Vagina (tissue), 2 donors: Measurements from ENCODE around the gene OBSCN. TPM values are rescaled to one million over a fixed set of nuclear protein-coding genes. Genes with fewer than 3 reads are reported as not detected.

Experiments used
- DNase-seq, 2 donors: peaks; one replicate each; pipeline ENCODE4 v3.0.0-alpha.2; 2017; ENCODE audit errors: extremely low spot score in 2 of 2
- H3K27ac ChIP-seq: fragments of 200-600 bp; sonication (generic); one replicate; pipeline ENCODE4 v1.5.1; 2019
- H3K27me3 ChIP-seq: fragments of 200-600 bp; sonication (generic); one replicate; pipeline ENCODE4 v1.5.1; 2019
- H3K36me3 ChIP-seq, 2 donors: fragments of 200-600 bp; sonication (generic); one replicate each; pipeline ENCODE4 v1.5.1; 2017 to 2019
- H3K4me1 ChIP-seq: fragments of 200-600 bp; sonication (generic); one replicate; pipeline ENCODE4 v1.5.1; 2019
- H3K4me3 ChIP-seq, 2 donors: fragments of 200-600 bp; sonication (generic); 1 replicate in 1 of 2; 2 replicates in 1 of 2; pipeline ENCODE4 v1.5.1; 2016 to 2019
- H3K9me3 ChIP-seq: fragments of 200-600 bp; sonication (generic); one replicate; pipeline ENCODE4 v1.5.1; 2019
- POLR2A ChIP-seq, 2 donors: fragments of 450-650 bp; IDR thresholded peaks; one replicate each; pipeline ENCODE4 v1.6.1; 2017; ENCODE audit warnings: antibody characterized with exemption in 2 of 2, mild to moderate bottlenecking in 2 of 2, moderate library complexity in 2 of 2
- POLR2AphosphoS5 ChIP-seq, 2 donors: sonication (generic); formaldehyde crosslinking; IDR thresholded peaks; one replicate each; pipeline ENCODE4 v1.9.0; 2017; ENCODE audit warnings: antibody characterized with exemption in 2 of 2, mild to moderate bottlenecking in 2 of 2, low read depth in 1 of 2; ENCODE audit not compliant: insufficient read depth in 1 of 2
- intact Hi-C: fragments of 100-400 bp; cut with DNase I; formaldehyde crosslinking; loops from one replicate; pipeline ENCODE4 v1.15.1; 2023
- total RNA-seq: library from RNA; depleted of rRNA; stranded (reverse); fragments of >200 nt; gene quantifications from one replicate; pipeline ENCODE4 v1.2.3, GENCODE V29; 2016
- TF ChIP-seq, protein P1 (sequence below), 3 experiments: fragments of 450-650 bp in 2 of 3; fragments of 200-600 bp in 1 of 3; sonication (generic) in 1 of 3; IDR thresholded peaks; one replicate each; pipeline ENCODE4 v1.5.1; 2017 to 2019; ENCODE audit warnings: antibody characterized with exemption in 3 of 3, mild to moderate bottlenecking in 2 of 3, moderate library complexity in 2 of 3

Gene OBSCN
- total RNA-seq, 1 donor from 2014 or later = 35.8 TPM

DNA sequence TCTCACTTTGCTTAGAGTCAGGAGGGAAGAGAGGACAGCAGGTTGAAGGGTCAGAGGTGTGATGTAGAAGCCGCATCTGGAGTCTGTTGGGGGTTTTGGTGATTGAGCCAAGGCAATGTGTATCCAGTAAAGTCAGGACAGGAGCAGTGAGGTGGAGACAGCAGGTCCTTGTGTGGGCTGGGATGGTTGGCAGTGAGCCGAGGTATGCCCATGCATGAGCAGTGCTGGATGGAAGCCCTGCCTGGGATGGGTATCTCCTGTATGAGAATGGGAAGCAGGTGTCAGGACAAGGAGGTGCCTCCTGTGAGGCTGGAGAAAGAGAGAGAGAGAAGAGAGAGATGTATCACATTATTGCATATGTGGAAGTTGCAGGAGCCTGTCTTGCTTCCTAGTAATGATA is 90.0 kb downstream of the OBSCN start:
- no peaks in the 10 kb centered on the region for H3K27me3 ChIP-seq
- no peak overlapping the region for H3K4me3 ChIP-seq
- intact Hi-C loops = no loop called here
- DNase-seq = no peak
- peaks cover 0 to 22% of the 10 kb centered on the region in 2 donors for H3K36me3 ChIP-seq
- H3K27ac ChIP-seq = no peak overlapping the region
- no peaks in the 10 kb centered on the region for H3K4me1 ChIP-seq
- TF ChIP-seq, protein P1, sequence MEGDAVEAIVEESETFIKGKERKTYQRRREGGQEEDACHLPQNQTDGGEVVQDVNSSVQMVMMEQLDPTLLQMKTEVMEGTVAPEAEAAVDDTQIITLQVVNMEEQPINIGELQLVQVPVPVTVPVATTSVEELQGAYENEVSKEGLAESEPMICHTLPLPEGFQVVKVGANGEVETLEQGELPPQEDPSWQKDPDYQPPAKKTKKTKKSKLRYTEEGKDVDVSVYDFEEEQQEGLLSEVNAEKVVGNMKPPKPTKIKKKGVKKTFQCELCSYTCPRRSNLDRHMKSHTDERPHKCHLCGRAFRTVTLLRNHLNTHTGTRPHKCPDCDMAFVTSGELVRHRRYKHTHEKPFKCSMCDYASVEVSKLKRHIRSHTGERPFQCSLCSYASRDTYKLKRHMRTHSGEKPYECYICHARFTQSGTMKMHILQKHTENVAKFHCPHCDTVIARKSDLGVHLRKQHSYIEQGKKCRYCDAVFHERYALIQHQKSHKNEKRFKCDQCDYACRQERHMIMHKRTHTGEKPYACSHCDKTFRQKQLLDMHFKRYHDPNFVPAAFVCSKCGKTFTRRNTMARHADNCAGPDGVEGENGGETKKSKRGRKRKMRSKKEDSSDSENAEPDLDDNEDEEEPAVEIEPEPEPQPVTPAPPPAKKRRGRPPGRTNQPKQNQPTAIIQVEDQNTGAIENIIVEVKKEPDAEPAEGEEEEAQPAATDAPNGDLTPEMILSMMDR (IDR thresholded peaks at IDR 0.05) = no peak
- TF ChIP-seq POLR2A (IDR thresholded peaks at IDR 0.05) (no peak), POLR2AphosphoS5 (IDR thresholded peaks at IDR 0.05; ENCODE audit: insufficient read depth in 1 of 2, low read depth in 1 of 2) (no peak)
- H3K9me3 ChIP-seq = peaks cover 12% of the 10 kb centered on the region

DNA sequence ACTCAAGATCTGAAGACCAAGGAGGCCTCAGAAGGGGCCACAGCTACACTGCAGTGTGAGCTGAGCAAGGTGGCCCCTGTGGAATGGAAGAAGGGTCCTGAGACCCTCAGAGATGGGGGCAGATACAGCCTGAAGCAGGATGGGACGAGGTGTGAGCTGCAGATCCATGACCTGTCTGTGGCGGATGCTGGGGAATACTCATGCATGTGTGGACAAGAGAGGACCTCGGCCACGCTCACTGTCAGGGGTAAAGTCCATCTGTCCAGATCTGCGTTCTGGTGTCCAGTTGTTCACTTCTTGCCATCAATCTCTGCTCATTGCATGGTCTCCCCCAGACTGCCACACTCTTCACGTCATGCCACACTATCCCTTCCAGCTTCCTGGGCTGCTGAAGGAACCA is 90.6 kb downstream of the OBSCN start:
- Histone ChIP-seq H3K27ac (no peak overlapping the region), H3K4me3 (no peak overlapping the region), H3K4me1 (no peaks in the 10 kb centered on the region), H3K9me3 (peaks cover 14% of the 10 kb centered on the region), H3K36me3 (peaks cover 0 to 22% of the 10 kb centered on the region in 2 donors), H3K27me3 (no peaks in the 10 kb centered on the region)
- DNase-seq = no peak
- TF ChIP-seq, protein P1 (IDR thresholded peaks at IDR 0.05) = no peak
- no peak for TF ChIP-seq POLR2AphosphoS5 (IDR thresholded peaks at IDR 0.05; ENCODE audit: insufficient read depth in 1 of 2, low read depth in 1 of 2)
- no peak for TF ChIP-seq POLR2A (IDR thresholded peaks at IDR 0.05)
- intact Hi-C loops = no loop called here

DNA sequence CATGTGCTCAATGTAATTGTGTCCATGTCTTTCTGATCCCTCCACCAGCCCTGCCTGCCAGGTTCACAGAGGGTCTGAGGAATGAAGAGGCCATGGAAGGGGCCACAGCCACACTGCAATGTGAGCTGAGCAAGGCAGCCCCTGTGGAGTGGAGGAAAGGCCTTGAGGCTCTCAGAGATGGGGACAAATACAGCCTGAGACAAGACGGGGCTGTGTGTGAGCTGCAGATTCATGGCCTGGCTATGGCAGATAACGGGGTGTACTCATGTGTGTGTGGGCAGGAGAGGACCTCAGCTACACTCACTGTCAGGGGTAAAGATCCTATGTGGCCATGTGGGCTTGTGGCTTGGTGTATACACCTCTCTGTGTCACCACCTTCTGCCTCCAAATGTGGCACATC is 91.4 kb downstream of the OBSCN start:
- H3K27ac ChIP-seq = no peak overlapping the region
- TF ChIP-seq POLR2AphosphoS5 (IDR thresholded peaks at IDR 0.05; ENCODE audit: insufficient read depth in 1 of 2, low read depth in 1 of 2) (no peak), POLR2A (IDR thresholded peaks at IDR 0.05) (no peak)
- TF ChIP-seq, protein P1 (IDR thresholded peaks at IDR 0.05) = no peak

DNA sequence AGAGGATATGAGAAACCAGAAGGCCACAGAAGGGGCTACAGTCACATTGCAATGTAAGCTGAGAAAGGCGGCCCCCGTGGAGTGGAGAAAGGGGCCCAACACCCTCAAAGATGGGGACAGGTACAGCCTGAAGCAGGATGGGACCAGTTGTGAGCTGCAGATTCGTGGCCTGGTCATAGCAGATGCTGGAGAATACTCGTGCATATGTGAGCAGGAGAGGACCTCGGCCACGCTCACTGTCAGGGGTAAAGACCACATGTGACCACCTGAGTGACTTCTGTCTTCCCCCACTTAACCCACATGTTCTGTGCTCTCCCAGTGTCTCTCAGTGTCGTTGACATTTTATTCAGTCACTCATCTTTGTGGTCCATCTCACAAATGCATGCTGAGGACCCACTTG is 92.1 kb downstream of the OBSCN start:
- H3K36me3 ChIP-seq = peaks cover 0 to 18% of the 10 kb centered on the region in 2 donors
- no peak overlapping the region for H3K4me3 ChIP-seq
- intact Hi-C loops = no loop called here
- H3K9me3 ChIP-seq = peaks cover 14% of the 10 kb centered on the region
- no peaks in the 10 kb centered on the region for H3K27me3 ChIP-seq
- no peak overlapping the region for H3K27ac ChIP-seq
- no peak for DNase-seq
- H3K4me1 ChIP-seq = no peaks in the 10 kb centered on the region
- no peak for TF ChIP-seq POLR2A (IDR thresholded peaks at IDR 0.05)
- TF ChIP-seq, protein P1 (IDR thresholded peaks at IDR 0.05) = no peak
- TF ChIP-seq POLR2AphosphoS5 (IDR thresholded peaks at IDR 0.05; ENCODE audit: insufficient read depth in 1 of 2, low read depth in 1 of 2) = no peak

More for the DNA sequence above, 91.4 kb downstream of the OBSCN start:
- H3K4me3 ChIP-seq = no peak overlapping the region
- intact Hi-C loops = no loop called here
- H3K4me1 ChIP-seq = no peaks in the 10 kb centered on the region
- H3K9me3 ChIP-seq = peaks cover 14% of the 10 kb centered on the region
- H3K36me3 ChIP-seq = peaks cover 0 to 18% of the 10 kb centered on the region in 2 donors
- DNase-seq = no peak
- no peaks in the 10 kb centered on the region for H3K27me3 ChIP-seq

DNA sequence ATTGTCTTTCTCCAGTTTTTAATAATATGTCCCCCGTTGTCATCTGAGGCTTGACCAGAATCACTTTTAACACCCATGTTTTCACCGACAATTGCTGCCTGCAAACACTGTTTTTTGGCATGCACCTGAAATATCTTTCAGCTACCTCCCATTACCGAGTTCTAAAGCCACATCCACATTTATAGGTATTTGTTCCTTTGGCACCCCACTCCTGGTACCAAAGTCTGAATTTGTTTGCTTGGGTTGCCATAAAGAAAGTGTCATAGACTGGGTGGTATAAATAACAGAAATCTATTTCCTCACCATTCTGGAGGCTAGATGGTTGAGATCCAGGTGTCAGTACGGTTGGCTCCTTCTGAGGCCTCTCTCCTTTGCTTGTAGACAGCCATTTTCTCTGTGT is 94.2 kb downstream of the OBSCN start:
- intact Hi-C loops = no loop called here
- peaks cover 0 to 18% of the 10 kb centered on the region in 2 donors for H3K36me3 ChIP-seq

More for the DNA sequence above, 94.2 kb downstream of the OBSCN start:
- H3K27me3 ChIP-seq = no peaks in the 10 kb centered on the region
- H3K9me3 ChIP-seq = peaks cover 14% of the 10 kb centered on the region
- no peak overlapping the region for H3K27ac ChIP-seq
- H3K4me1 ChIP-seq = no peaks in the 10 kb centered on the region
- no peak for DNase-seq
- no peak for TF ChIP-seq POLR2AphosphoS5 (IDR thresholded peaks at IDR 0.05; ENCODE audit: insufficient read depth in 1 of 2, low read depth in 1 of 2)
- TF ChIP-seq, protein P1 (IDR thresholded peaks at IDR 0.05) = no peak
- no peak for TF ChIP-seq POLR2A (IDR thresholded peaks at IDR 0.05)
- H3K4me3 ChIP-seq = no peak overlapping the region
